HG02943 (cell line): ENCODE measurements around the gene GON4L.
"Not testable (repeated sequence)": the region's sequence is repeated elsewhere in the genome, so short reads cannot be mapped to it uniquely, and the experiment has no call there.

Experiments
- ATAC-seq: cut with Tn5 transposase; IDR thresholded peaks from one replicate; pipeline ENCODE4 v1.9.1; 2021; ENCODE audit warnings: mild to moderate bottlenecking, low read depth, moderate library complexity; ENCODE audit not compliant: unreplicated experiment

The GON4L gene

GRCh38 chr1:155872527-155872926 lies 15.5 kb upstream of the GON4L start:
- ATAC-seq: no peak

GRCh38 chr1:155871390-155871789 lies 14.4 kb upstream of the GON4L start:
- ATAC-seq: no peak

GRCh38 chr1:155867766-155868165 lies 10.8 kb upstream of the GON4L start:
- no peak for ATAC-seq

GRCh38 chr1:155864393-155864792 lies 7.4 kb upstream of the GON4L start:
- no peak for ATAC-seq

- no peak for ATAC-seq
Observed at GRCh38 chr1:155861896-155862295, 4.9 kb upstream of the GON4L start.

- no peak for ATAC-seq
Observed at GRCh38 chr1:155860970-155861510, 4.0 kb upstream of the GON4L start.

GRCh38 chr1:155859881-155860871 lies 3.2 kb upstream of the GON4L start:
- ATAC-seq: no peak

GRCh38 chr1:155859234-155859829 lies 2.3 kb upstream of the GON4L start, which contains the start of gene SYT11:
Gene SYT11, plus strand, starts transcription at chr1:155859567. Its CDS starts 195 bp downstream, at chr1:155859762.
- ATAC-seq: peak; percentile 53

- ATAC-seq: peak; percentile 23
Observed at GRCh38 chr1:155858800-155859233, 1.8 kb upstream of the GON4L start.

GRCh38 chr1:155856257-155856974 lies 598 bp downstream of the GON4L start:
- no peak for ATAC-seq

GRCh38 chr1:155850345-155850744 lies 6.7 kb downstream of the GON4L start:
- ATAC-seq: no peak

GRCh38 chr1:155847823-155848529 lies 9.0 kb downstream of the GON4L start:
- ATAC-seq: no peak

- ATAC-seq: no peak
Observed at GRCh38 chr1:155844860-155845421, 12.1 kb downstream of the GON4L start.

GRCh38 chr1:155840386-155840785 lies 16.6 kb downstream of the GON4L start:
- no peak for ATAC-seq

- ATAC-seq: no peak
Observed at GRCh38 chr1:155835548-155835947, 21.5 kb downstream of the GON4L start.

- ATAC-seq: not testable (repeated sequence)
Observed at GRCh38 chr1:155834927-155835399, 22.1 kb downstream of the GON4L start.

- no peak for ATAC-seq
Observed at GRCh38 chr1:155834296-155834926, 22.6 kb downstream of the GON4L start.

GRCh38 chr1:155833665-155834295 lies 23.2 kb downstream of the GON4L start:
- ATAC-seq: no peak
